GM12878 (cell line): Measurements from ENCODE around the gene HDAC7.

ENCODE experiments used
- ASH2L ChIP-seq: fragments of 300-600, 200-600 bp; sonication (generic); IDR thresholded peaks from 2 replicates; pipeline ENCODE4 v1.6.1; 2017; ENCODE audit warnings: low read depth, mild to moderate bottlenecking, borderline replicate concordance
- BHLHE40 ChIP-seq, 2 experiments: fragments of 450-650 bp in 1 of 2; IDR thresholded peaks; 2 replicates each; pipeline ENCODE4 v1.6.1; 2011 to 2017; ENCODE audit warnings: low read depth in 2 of 2, borderline replicate concordance in 1 of 2, improper control_type of control experiment in 1 of 2, low read length in 1 of 2, mild to moderate bottlenecking in 1 of 2
- BMI1 ChIP-seq: fragments of 450-650 bp; IDR thresholded peaks from 2 replicates; pipeline ENCODE4 v1.6.1; 2016; ENCODE audit warnings: mild to moderate bottlenecking, moderate library complexity, borderline replicate concordance
- CEBPB ChIP-seq, 2 experiments: fragments of 150-350 bp in 1 of 2; IDR thresholded peaks; 2 replicates each; pipeline ENCODE4 v1.6.1; 2012 to 2014; ENCODE audit warnings: low read depth in 2 of 2, low read length in 2 of 2, borderline replicate concordance in 1 of 2, inconsistent platforms in 1 of 2
- CTCF ChIP-seq, 3 experiments: IDR thresholded peaks in 2 of 3; conservative IDR thresholded peaks in 1 of 3; 2 replicates each; pipeline ENCODE4 v1.5.1; 2011; ENCODE audit warnings: low read depth in 3 of 3, low read length in 3 of 3, mild to moderate bottlenecking in 3 of 3, control low read depth in 2 of 3, moderate library complexity in 2 of 3, inconsistent platforms in 1 of 3, mixed read lengths in 1 of 3; ENCODE audit not compliant: control insufficient read depth in 2 of 3, insufficient read depth in 1 of 3; ENCODE audit errors: extremely low read depth in 1 of 3
- ELK1 ChIP-seq: IDR thresholded peaks from 2 replicates; pipeline ENCODE4 v1.6.1; 2012; ENCODE audit warnings: low read depth, low read length, improper control_type of control experiment
- EZH2 ChIP-seq: IDR thresholded peaks from 2 replicates; pipeline ENCODE4 v1.6.1; 2012; ENCODE audit warnings: low read depth, mild to moderate bottlenecking, control low read depth, inconsistent platforms, low read length, borderline replicate concordance; ENCODE audit not compliant: control insufficient read depth
- MXI1 ChIP-seq: fragments of 150-350 bp; IDR thresholded peaks from 2 replicates; pipeline ENCODE4 v1.6.1; 2011; ENCODE audit warnings: low read depth, mild to moderate bottlenecking, inconsistent platforms, low read length, improper control_type of control experiment
- NFYB ChIP-seq: IDR thresholded peaks from 2 replicates; pipeline ENCODE4 v1.6.1; 2011; ENCODE audit warnings: low read depth, mild to moderate bottlenecking, low read length, improper control_type of control experiment, moderate library complexity; ENCODE audit not compliant: insufficient read depth
- PBX3 ChIP-seq: IDR thresholded peaks from 2 replicates; pipeline ENCODE4 v1.6.1; 2011; ENCODE audit warnings: mild to moderate bottlenecking, low read depth, low read length, moderate library complexity; ENCODE audit not compliant: insufficient replicate concordance
- POLR2AphosphoS5 ChIP-seq: IDR thresholded peaks from 2 replicates; pipeline ENCODE4 v1.6.1; 2011; ENCODE audit warnings: mild to moderate bottlenecking, low read length, inconsistent platforms
- SIX5 ChIP-seq: IDR thresholded peaks from 2 replicates; pipeline ENCODE4 v1.6.1; 2011; ENCODE audit warnings: mild to moderate bottlenecking, low read depth, low read length, moderate library complexity; ENCODE audit not compliant: severe bottlenecking
- TCF3 ChIP-seq: IDR thresholded peaks from 2 replicates; pipeline ENCODE4 v1.6.1; 2012; ENCODE audit warnings: low read depth, mild to moderate bottlenecking, low read length, borderline replicate concordance; ENCODE audit not compliant: insufficient read depth
- TCF7 ChIP-seq: IDR thresholded peaks from 2 replicates; pipeline ENCODE4 v1.6.1; 2014; ENCODE audit warnings: antibody characterized with exemption, borderline replicate concordance

- TF ChIP-seq NFYB: no peak
- TF ChIP-seq CTCF (IDR thresholded peaks at IDR 0.05 in 2 of 3, conservative IDR thresholded peaks at IDR 0.05 in 1 of 3; ENCODE audit: control insufficient read depth in 2 of 3, extremely low read depth in 1 of 3, insufficient read depth in 1 of 3, low read depth in 3 of 3, low read length in 3 of 3): no peak
- TF ChIP-seq TCF3: no peak
- TF ChIP-seq MXI1: no peak
- TF ChIP-seq BMI1: no peak
- no peak for TF ChIP-seq CEBPB (IDR thresholded peaks at IDR 0.05; ENCODE audit: borderline replicate concordance in 1 of 2, low read depth in 2 of 2, low read length in 2 of 2)
- no peak for TF ChIP-seq ASH2L
- no peak for TF ChIP-seq TCF7
- TF ChIP-seq PBX3: no peak
- TF ChIP-seq POLR2AphosphoS5: no peak
- TF ChIP-seq EZH2: no peak
- TF ChIP-seq ELK1: no peak
- TF ChIP-seq BHLHE40 (IDR thresholded peaks at IDR 0.05; ENCODE audit: borderline replicate concordance in 1 of 2, low read depth in 2 of 2, low read length in 1 of 2): no peak
- no peak for TF ChIP-seq SIX5
Observed at GRCh38 chr12:47747596-47748506, 71.9 kb downstream of the HDAC7 start.
